ENCODE data around the gene SIK2.
"Not testable (repeated sequence)": the region's sequence is repeated elsewhere in the genome, so short reads cannot be mapped to it uniquely, and the experiment has no call there.

SIK2 gene

GRCh38 chr11:111700162-111700561 is 97.9 kb downstream of the SIK2 start:
- DNase-seq: no peak

GRCh38 chr11:111702623-111703022 is 100.4 kb downstream of the SIK2 start:
- no peak for DNase-seq

- DNase-seq: no peak
These were observed 101.3 kb downstream of the SIK2 start for GRCh38 chr11:111703576-111703975.

- no peak for DNase-seq
These were observed 104.9 kb downstream of the SIK2 start for GRCh38 chr11:111707039-111707690.

- DNase-seq: no peak
These were observed 105.4 kb downstream of the SIK2 start for GRCh38 chr11:111707691-111708067.

- no peak for DNase-seq
These were observed 112.3 kb downstream of the SIK2 start for GRCh38 chr11:111714522-111714921.

GRCh38 chr11:111715142-111715816 is 113.0 kb downstream of the SIK2 start:
- no peak for DNase-seq

- DNase-seq: not testable (repeated sequence)
These were observed 115.4 kb downstream of the SIK2 start for GRCh38 chr11:111717660-111718059.

GRCh38 chr11:111718436-111718835 is 116.2 kb downstream of the SIK2 start:
- no peak for DNase-seq

GRCh38 chr11:111718859-111719258 is 116.6 kb downstream of the SIK2 start:
- DNase-seq: no peak

- DNase-seq: no peak
These were observed 117.1 kb downstream of the SIK2 start for GRCh38 chr11:111719379-111719778.

GRCh38 chr11:111720801-111721494 is 118.7 kb downstream of the SIK2 start:
- DNase-seq: no peak

GRCh38 chr11:111722501-111722900 is 120.3 kb downstream of the SIK2 start:
- DNase-seq: no peak

GRCh38 chr11:111723595-111723994 is 121.3 kb downstream of the SIK2 start:
- DNase-seq: no peak

GRCh38 chr11:111724615-111725129 is 122.4 kb downstream of the SIK2 start:
- no peak for DNase-seq

- no peak for DNase-seq
These were observed 123.4 kb downstream of the SIK2 start for GRCh38 chr11:111725621-111726020.

GRCh38 chr11:111726301-111726713 is 124.1 kb downstream of the SIK2 start:
- no peak for DNase-seq

GRCh38 chr11:111727431-111727830 is 125.2 kb downstream of the SIK2 start:
- no peak for DNase-seq

GRCh38 chr11:111729071-111729830 is 127.0 kb downstream of the SIK2 start:
- DNase-seq: peak; percentile 85 to 86

- DNase-seq: no peak
These were observed 127.6 kb downstream of the SIK2 start for GRCh38 chr11:111729831-111730311.

GRCh38 chr11:111730871-111731591 is 128.8 kb downstream of the SIK2 start:
- DNase-seq: peak; percentile 60 to 81

- no peak for DNase-seq
These were observed 129.6 kb downstream of the SIK2 start for GRCh38 chr11:111731821-111732220.

All from NCI-H526 (cell line).